ENCODE data around the gene U2AF1L4.

GRCh38 chr19:35731779-35732405 lies 13.3 kb downstream of the U2AF1L4 start:
- TF ChIP-seq ZNF112 (tag by site-specific recombination; IDR thresholded peaks at IDR 0.05) (no peak), ELK4 (IDR thresholded peaks at IDR 0.05; ENCODE audit: borderline replicate concordance, low read depth, low read length) (no peak), REST (tag by site-specific recombination; IDR thresholded peaks at IDR 0.05) (no peak)

Measured in HEK293 (cell line).